Liver (tissue), 9 donors: Measurements from ENCODE around the gene RGS7. TPM values are rescaled to one million over a fixed set of nuclear protein-coding genes. Genes with fewer than 3 reads are reported as not detected.
"Not testable (repeated sequence)": the region's sequence is repeated elsewhere in the genome, so short reads cannot be mapped to it uniquely, and the experiment has no call there.

Experiments used
- DNase-seq: peaks from one replicate; pipeline ENCODE4 v3.0.0-alpha.2; 2017; ENCODE audit warnings: low spot score
- H3K27ac ChIP-seq, 2 donors: one replicate each; pipeline ENCODE4 v1.7.0; 2013; ENCODE audit warnings: inconsistent platforms in 2 of 2, low read length in 2 of 2, control low read depth in 1 of 2, low read depth in 1 of 2, mild to moderate bottlenecking in 1 of 2
- H3K27me3 ChIP-seq, 4 donors: one replicate each; pipeline versions ENCODE4 v1.6.1 to v1.7.0; 2013; ENCODE audit warnings: low read length in 3 of 4, inconsistent platforms in 1 of 4, mild to moderate bottlenecking in 1 of 4, moderate library complexity in 1 of 4; ENCODE audit not compliant: control insufficient read depth in 4 of 4, insufficient read depth in 4 of 4
- H3K36me3 ChIP-seq, 4 donors: one replicate each; pipeline versions ENCODE4 v1.6.1 to v1.7.0; 2013; ENCODE audit warnings: low read length in 3 of 4, mild to moderate bottlenecking in 3 of 4, low read depth in 1 of 4, moderate library complexity in 1 of 4; ENCODE audit not compliant: control insufficient read depth in 4 of 4, insufficient read depth in 3 of 4
- H3K4me1 ChIP-seq, 4 donors: one replicate each; pipeline versions ENCODE4 v1.6.1 to v1.7.0; 2013; ENCODE audit warnings: low read length in 3 of 4, mild to moderate bottlenecking in 3 of 4, moderate library complexity in 1 of 4; ENCODE audit not compliant: control insufficient read depth in 4 of 4, insufficient read depth in 4 of 4
- H3K4me3 ChIP-seq, 3 donors: one replicate each; pipeline versions ENCODE4 v1.6.1 to v1.7.0; 2013; ENCODE audit warnings: low read length in 3 of 3, control low read depth in 1 of 3, low read depth in 1 of 3, mild to moderate bottlenecking in 1 of 3
- H3K9ac ChIP-seq, 2 donors: one replicate each; pipeline ENCODE4 v1.7.0; 2013; ENCODE audit warnings: low read length in 2 of 2, mild to moderate bottlenecking in 2 of 2, moderate library complexity in 2 of 2, control low read depth in 1 of 2, low read depth in 1 of 2
- H3K9me3 ChIP-seq, 4 donors: one replicate each; pipeline versions ENCODE4 v1.6.1 to v1.7.0; 2013; ENCODE audit warnings: low read length in 3 of 4; ENCODE audit not compliant: control insufficient read depth in 4 of 4
- ATF3 ChIP-seq: IDR thresholded peaks from 2 replicates; pipeline ENCODE4 v1.6.1; 2016; ENCODE audit warnings: antibody characterized with exemption
- EGR1 ChIP-seq, 2 donors: IDR thresholded peaks; 2 replicates each; pipeline ENCODE4 v1.6.1; 2016 to 2018; ENCODE audit warnings: antibody characterized with exemption in 2 of 2, low read depth in 2 of 2
- FOXA1 ChIP-seq: IDR thresholded peaks from 2 replicates; pipeline ENCODE4 v1.6.1; 2016; ENCODE audit warnings: antibody characterized with exemption
- GABPA ChIP-seq, 2 donors: IDR thresholded peaks in 1 of 2; conservative IDR thresholded peaks in 1 of 2; 2 replicates each; pipeline ENCODE4 v1.6.1; 2016; ENCODE audit warnings: antibody characterized with exemption in 2 of 2, mild to moderate bottlenecking in 1 of 2, moderate library complexity in 1 of 2
- HNF4A ChIP-seq, 2 donors: conservative IDR thresholded peaks; 2 replicates each; pipeline ENCODE4 v1.6.1; 2016; ENCODE audit warnings: antibody characterized with exemption in 2 of 2, mild to moderate bottlenecking in 2 of 2
- HNF4G ChIP-seq: IDR thresholded peaks from 2 replicates; pipeline ENCODE4 v1.6.1; 2016; ENCODE audit warnings: antibody characterized with exemption
- MAX ChIP-seq: IDR thresholded peaks from 2 replicates; pipeline ENCODE4 v1.6.1; 2016; ENCODE audit warnings: antibody characterized with exemption
- NR2F2 ChIP-seq: IDR thresholded peaks from 2 replicates; pipeline ENCODE4 v1.6.1; 2016; ENCODE audit warnings: antibody characterized with exemption
- RAD21 ChIP-seq, 2 donors: IDR thresholded peaks; 2 replicates each; pipeline ENCODE4 v1.6.1; 2016; ENCODE audit warnings: antibody characterized with exemption in 2 of 2, mild to moderate bottlenecking in 2 of 2
- REST ChIP-seq: IDR thresholded peaks from 2 replicates; pipeline ENCODE4 v1.6.1; 2016; ENCODE audit warnings: antibody characterized with exemption, mild to moderate bottlenecking
- RXRA ChIP-seq, 2 donors: IDR thresholded peaks; 2 replicates each; pipeline ENCODE4 v1.6.1; 2017 to 2018; ENCODE audit warnings: antibody characterized with exemption in 2 of 2, mild to moderate bottlenecking in 1 of 2
- YY1 ChIP-seq: IDR thresholded peaks from 2 replicates; pipeline ENCODE4 v1.6.1; 2016; ENCODE audit warnings: antibody characterized with exemption, mild to moderate bottlenecking
- ZBTB33 ChIP-seq: IDR thresholded peaks from 2 replicates; pipeline ENCODE4 v1.6.1; 2016; ENCODE audit warnings: antibody characterized with exemption
- WGBS: extraction: QIAGEN DNeasy Blood & Tissue Kit; methylation state at CpG from one replicate; pipeline ENCODE4 v1.1.7; 2013; 5-methylcytosine and 5-hydroxymethylcytosine counted together
- polyA plus RNA-seq, 2 donors: library from polyadenylated mRNA; stranded (reverse) in 1 of 2; unstranded in 1 of 2; fragments of 200-250 nt in 1 of 2; fragments of >200 nt in 1 of 2; fragmentation: Nextera tagmentation in 1 of 2; extraction: Ambion mirVana in 1 of 2; gene quantifications; one replicate each; pipeline versions ENCODE4 v1.2.1 to v1.2.3, GENCODE V29; 2013 to 2015
- total RNA-seq, 2 donors: library from RNA; depleted of rRNA; stranded (reverse); fragments of >200 nt; gene quantifications; one replicate each; pipeline ENCODE4 v1.2.3, GENCODE V29; 2014
- donor health status: healthy.
- donor health status: healthy.
- donor health status: healthy.
- donor health status: healthy.
- donor health status: healthy.

RGS7 gene
- total and polyA plus RNA-seq, 4 donors, result 0.05 to 0.18 TPM; not detected in 2

- TF ChIP-seq GABPA (IDR thresholded peaks at IDR 0.05 in 1 of 2, conservative IDR thresholded peaks at IDR 0.05 in 1 of 2) (no peak), RAD21 (IDR thresholded peaks at IDR 0.05) (no peak), NR2F2 (no peak), ATF3 (no peak)
Observed at GRCh38 chr1:241167121-241167630, 189.8 kb downstream of the RGS7 start (continued).

GRCh38 chr1:241166625-241167024, 190.4 kb downstream of the RGS7 start:
- H3K27me3 ChIP-seq, result peaks cover 0 to 2% (median 0%) of the 10 kb centered on the region in 4 donors
- no peaks in the 10 kb centered on the region for H3K36me3 ChIP-seq
- 92% methylated on average over 1 of the region's 1 CpG for WGBS
- no peak overlapping the region for H3K27ac ChIP-seq
- no peak for DNase-seq
- H3K4me3 ChIP-seq, result no peak overlapping the region
- no peak overlapping the region for H3K9ac ChIP-seq
- no peaks in the 10 kb centered on the region for H3K4me1 ChIP-seq
- H3K9me3 ChIP-seq, result no peaks in the 10 kb centered on the region
- TF ChIP-seq EGR1 (IDR thresholded peaks at IDR 0.05; ENCODE audit: low read depth in 2 of 2), result no peak
- TF ChIP-seq MAX, result no peak
- no peak for TF ChIP-seq HNF4A (conservative IDR thresholded peaks at IDR 0.05)
- no peak for TF ChIP-seq REST
- no peak for TF ChIP-seq ZBTB33
- TF ChIP-seq HNF4G, result no peak

- H3K9me3 ChIP-seq, H3K27me3 ChIP-seq, H3K4me1 ChIP-seq, H3K9ac ChIP-seq, H3K4me3 ChIP-seq, H3K36me3 ChIP-seq, DNase-seq, H3K27ac ChIP-seq: not testable (repeated sequence)
- 90% methylated on average over 3 of the region's 5 CpGs for WGBS
Observed at GRCh38 chr1:241165256-241165655, 191.7 kb downstream of the RGS7 start.

- DNase-seq, result no peak
- WGBS, result 38% methylated on average over 4 of the region's 4 CpGs
- H3K4me3 ChIP-seq, result no peak overlapping the region
- TF ChIP-seq RXRA (IDR thresholded peaks at IDR 0.05), result no peak
- TF ChIP-seq GABPA (IDR thresholded peaks at IDR 0.05 in 1 of 2, conservative IDR thresholded peaks at IDR 0.05 in 1 of 2), result no peak
- TF ChIP-seq FOXA1, result no peak
- TF ChIP-seq YY1, result no peak
- no peak for TF ChIP-seq EGR1 (IDR thresholded peaks at IDR 0.05; ENCODE audit: low read depth in 2 of 2)
- TF ChIP-seq RAD21 (IDR thresholded peaks at IDR 0.05), result no peak
- TF ChIP-seq REST, result no peak
- no peak for TF ChIP-seq HNF4A (conservative IDR thresholded peaks at IDR 0.05)
- no peak for TF ChIP-seq ATF3
- TF ChIP-seq NR2F2, result no peak
Observed at GRCh38 chr1:241163363-241163762, 193.6 kb downstream of the RGS7 start.

More at GRCh38 chr1:241163363-241163762, 193.6 kb downstream of the RGS7 start:
- Histone ChIP-seq H3K36me3 (no peaks in the 10 kb centered on the region), H3K27ac (no peak overlapping the region), H3K27me3 (no peaks in the 10 kb centered on the region), H3K4me1 (no peaks in the 10 kb centered on the region), H3K9me3 (no peaks in the 10 kb centered on the region), H3K9ac (no peak overlapping the region)
